GM12878 (cell line): Measurements from ENCODE around the gene WDR38.
A peak's percentile ranks its signal among the peaks of the same experiment; 100 is the strongest.

Experiments
- EP300 ChIP-seq, 2 experiments: fragments of 150-350 bp in 1 of 2; IDR thresholded peaks; 2 replicates each; pipeline ENCODE4 v1.6.1; 2011 to 2012; ENCODE audit warnings: low read depth in 2 of 2, low read length in 2 of 2, borderline replicate concordance in 1 of 2, improper control_type of control experiment in 1 of 2, inconsistent platforms in 1 of 2; ENCODE audit not compliant: control insufficient read depth in 1 of 2
- POLR2A ChIP-seq: IDR thresholded peaks from 2 replicates; pipeline ENCODE4 v1.6.1; 2011; ENCODE audit warnings: low read depth, mild to moderate bottlenecking, low read length
- ZNF384 ChIP-seq: IDR thresholded peaks from 2 replicates; pipeline ENCODE4 v1.6.1; 2012; ENCODE audit warnings: low read depth, mild to moderate bottlenecking, low read length, improper control_type of control experiment, borderline replicate concordance
- TF ChIP-seq, protein P1 (sequence below), 3 experiments: IDR thresholded peaks in 2 of 3; conservative IDR thresholded peaks in 1 of 3; 2 replicates each; pipeline ENCODE4 v1.5.1; 2011; ENCODE audit warnings: low read depth in 3 of 3, low read length in 3 of 3, mild to moderate bottlenecking in 3 of 3, control low read depth in 2 of 3, moderate library complexity in 2 of 3, inconsistent platforms in 1 of 3, mixed read lengths in 1 of 3; ENCODE audit not compliant: control insufficient read depth in 2 of 3, insufficient read depth in 1 of 3; ENCODE audit errors: extremely low read depth in 1 of 3

DNA sequence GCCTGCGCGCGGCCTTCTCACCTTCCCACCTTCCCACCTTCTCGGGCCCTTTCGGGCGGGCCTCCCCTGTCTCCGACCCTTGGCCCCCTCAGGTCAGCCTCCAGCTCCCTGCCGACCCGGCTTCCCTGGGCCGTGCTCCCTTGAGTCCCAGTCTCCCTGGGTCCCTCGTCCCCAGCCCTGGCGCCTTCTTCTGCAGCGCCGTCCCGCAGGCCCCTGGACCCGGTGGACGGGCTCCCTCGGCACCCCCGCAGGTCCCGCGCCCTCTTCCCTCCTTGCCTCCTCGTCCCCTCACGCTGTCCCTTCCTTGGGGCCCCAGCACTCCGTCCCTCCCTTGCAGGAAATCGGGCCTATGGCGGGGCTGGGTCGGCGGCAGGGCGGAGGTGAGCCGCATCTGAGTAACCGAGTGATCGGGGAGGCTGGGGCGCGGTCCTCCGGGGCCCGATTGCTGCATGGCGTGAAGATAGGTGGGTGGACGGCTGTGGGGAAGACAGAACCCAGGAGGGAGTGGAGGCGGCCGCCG lies 16.3 kb downstream of the WDR38 start:
- TF ChIP-seq, protein P1, sequence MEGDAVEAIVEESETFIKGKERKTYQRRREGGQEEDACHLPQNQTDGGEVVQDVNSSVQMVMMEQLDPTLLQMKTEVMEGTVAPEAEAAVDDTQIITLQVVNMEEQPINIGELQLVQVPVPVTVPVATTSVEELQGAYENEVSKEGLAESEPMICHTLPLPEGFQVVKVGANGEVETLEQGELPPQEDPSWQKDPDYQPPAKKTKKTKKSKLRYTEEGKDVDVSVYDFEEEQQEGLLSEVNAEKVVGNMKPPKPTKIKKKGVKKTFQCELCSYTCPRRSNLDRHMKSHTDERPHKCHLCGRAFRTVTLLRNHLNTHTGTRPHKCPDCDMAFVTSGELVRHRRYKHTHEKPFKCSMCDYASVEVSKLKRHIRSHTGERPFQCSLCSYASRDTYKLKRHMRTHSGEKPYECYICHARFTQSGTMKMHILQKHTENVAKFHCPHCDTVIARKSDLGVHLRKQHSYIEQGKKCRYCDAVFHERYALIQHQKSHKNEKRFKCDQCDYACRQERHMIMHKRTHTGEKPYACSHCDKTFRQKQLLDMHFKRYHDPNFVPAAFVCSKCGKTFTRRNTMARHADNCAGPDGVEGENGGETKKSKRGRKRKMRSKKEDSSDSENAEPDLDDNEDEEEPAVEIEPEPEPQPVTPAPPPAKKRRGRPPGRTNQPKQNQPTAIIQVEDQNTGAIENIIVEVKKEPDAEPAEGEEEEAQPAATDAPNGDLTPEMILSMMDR (IDR thresholded peaks at IDR 0.05 in 2 of 3, conservative IDR thresholded peaks at IDR 0.05 in 1 of 3; ENCODE audit: control insufficient read depth in 2 of 3, extremely low read depth in 1 of 3, insufficient read depth in 1 of 3, low read depth in 3 of 3, low read length in 3 of 3), result no peak
- TF ChIP-seq EP300 (IDR thresholded peaks at IDR 0.05; ENCODE audit: borderline replicate concordance in 1 of 2, control insufficient read depth in 1 of 2, low read depth in 2 of 2, low read length in 2 of 2) (no peak), ZNF384 (no peak), POLR2A (peak; percentile 52; the same call in 1 of the 2 replicates)
